GM19324 (cell line): ENCODE data around the gene KRT86.
"Not testable (repeated sequence)": the region's sequence is repeated elsewhere in the genome, so short reads cannot be mapped to it uniquely, and the experiment has no call there.

ENCODE experiments used
- ATAC-seq: cut with Tn5 transposase; IDR thresholded peaks from one replicate; pipeline ENCODE4 v1.9.1; 2021; ENCODE audit warnings: mild to moderate bottlenecking, moderate library complexity; ENCODE audit not compliant: unreplicated experiment, low FRiP score

The KRT86 gene

DNA sequence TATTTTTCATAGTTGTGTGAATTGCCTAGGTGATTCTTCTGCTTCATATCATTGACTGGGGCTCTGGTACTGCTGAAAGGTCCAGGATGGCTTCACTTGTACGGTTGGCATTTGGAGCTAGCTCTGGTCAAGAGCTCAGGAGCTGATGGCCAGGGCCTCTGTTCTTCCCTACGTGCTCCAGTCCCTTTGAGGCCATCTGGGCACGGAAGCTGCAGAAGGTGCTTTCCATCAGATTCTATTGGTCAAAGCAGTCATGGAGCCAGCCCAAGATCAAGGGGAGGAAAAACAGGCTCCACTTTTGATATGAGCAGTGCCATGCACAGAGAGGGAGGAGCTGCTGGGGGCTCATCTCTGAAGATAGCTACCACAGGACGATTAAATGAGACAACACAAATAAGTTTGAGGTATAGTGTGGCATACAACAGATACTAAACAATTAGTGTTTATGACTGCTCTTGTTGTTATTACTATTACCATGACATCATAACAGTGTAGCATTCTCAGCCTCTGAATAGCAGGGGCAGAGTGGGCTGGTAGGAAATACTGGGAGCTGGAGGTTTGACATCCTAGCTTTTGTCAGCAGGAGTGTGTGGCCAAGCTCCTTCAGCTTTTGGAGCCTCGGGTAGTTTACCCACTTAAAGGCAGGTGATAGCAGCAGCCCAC, 36.3 kb downstream of the KRT86 start:
- ATAC-seq = no peak

DNA sequence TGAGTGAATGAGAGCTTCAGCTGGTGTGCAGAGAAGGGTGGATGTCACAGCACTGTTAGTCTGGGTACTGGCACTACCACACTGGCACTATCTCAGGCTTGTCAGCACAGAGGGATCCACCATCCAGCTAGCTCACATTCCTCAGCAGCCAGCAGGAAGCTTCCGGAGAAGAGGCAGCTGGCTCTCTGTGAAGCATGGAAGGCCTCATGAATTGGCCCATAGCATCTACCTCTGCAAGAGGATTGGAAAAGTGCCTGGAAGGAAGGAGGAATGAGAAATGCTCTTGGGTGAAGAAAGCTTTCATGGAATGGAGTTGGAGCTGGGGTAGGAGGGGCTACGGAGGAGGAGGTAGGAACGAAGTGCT, 36.8 kb downstream of the KRT86 start:
- no peak for ATAC-seq

DNA sequence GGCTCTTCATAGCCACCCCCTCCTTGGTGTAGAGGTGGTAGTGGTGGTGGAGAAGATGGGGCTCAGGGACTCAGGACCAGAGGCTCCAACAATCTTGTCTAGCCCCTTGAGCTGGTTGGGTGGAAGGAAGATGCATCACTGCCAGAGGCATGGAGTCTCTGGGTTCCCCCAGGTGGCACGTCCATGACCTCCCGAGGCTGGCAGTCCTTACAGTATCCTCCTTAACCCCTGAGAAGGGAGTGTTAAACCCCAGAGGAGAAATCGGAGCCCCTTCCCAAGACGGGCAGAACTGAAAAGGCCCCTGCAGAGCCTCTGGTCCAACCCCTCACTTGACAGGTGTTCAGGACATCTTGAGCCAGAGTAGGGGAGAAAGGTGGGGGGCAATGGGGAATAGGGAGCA, 37.6 kb downstream of the KRT86 start:
- no peak for ATAC-seq

DNA sequence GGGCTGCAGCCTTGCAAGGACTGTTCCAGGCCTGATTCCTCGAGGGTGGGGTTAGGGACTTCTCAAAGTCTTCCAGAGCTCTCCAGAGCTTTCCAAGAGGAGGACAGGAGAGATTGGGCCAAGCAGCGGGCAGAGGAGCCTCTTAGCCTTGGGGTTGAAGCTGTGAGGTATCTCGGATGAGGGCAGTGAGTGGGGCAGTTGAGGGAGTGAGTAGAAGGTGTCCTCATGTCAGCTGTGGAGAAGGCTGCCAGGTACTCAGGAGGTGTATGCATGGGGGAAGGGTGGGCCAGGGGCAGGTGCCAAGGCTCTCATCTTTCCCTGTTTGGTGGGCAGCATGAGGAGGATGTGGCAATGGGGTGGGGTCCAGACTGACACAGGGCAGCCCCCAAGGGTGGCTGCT, 39.0 kb downstream of the KRT86 start:
- no peak for ATAC-seq

DNA sequence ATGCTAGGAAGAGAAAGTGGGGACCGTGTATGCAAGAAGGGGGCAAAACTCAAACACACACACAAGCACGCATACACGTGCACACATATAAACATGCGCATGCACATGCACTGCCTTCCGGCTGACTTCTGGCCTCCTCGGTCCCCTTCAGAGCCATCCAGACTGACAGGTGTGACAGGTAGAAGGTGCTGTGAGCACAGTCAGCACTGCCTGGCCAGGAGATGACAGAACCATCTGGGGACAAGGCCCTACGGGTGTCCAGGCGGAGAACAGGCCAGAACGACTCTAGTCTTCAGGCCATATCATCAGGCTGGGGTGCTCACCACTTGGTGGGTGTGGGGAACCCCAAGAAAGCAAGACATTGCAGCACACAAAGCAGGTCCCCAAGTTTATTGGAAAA, 39.5 kb downstream of the KRT86 start:
- ATAC-seq = no peak

GRCh38 chr12:52314511-52314910, 40.1 kb downstream of the KRT86 start:
- ATAC-seq = no peak

GRCh38 chr12:52315721-52316120, 41.3 kb downstream of the KRT86 start:
- ATAC-seq = not testable (repeated sequence)

DNA sequence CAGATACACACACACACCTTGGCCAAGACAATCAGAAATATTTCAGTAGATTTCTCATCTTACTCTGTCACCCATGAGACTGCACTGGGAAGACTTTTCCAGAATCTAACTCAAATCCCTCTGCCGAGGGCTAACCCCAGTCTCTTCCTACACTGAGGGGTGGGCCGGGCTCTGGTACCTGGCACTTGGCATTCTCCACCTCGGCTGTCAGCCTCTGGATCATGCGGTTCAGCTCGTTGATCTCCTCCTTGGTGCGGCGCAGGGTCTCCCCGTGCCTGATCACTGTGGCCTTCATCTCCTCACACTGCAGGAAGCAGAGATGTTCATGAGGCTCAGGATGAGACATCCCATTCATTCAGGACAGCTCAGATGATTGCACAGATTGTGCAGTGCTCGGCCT, 41.8 kb downstream of the KRT86 start:
- no peak for ATAC-seq

GRCh38 chr12:52316701-52317100, 42.3 kb downstream of the KRT86 start:
- ATAC-seq = no peak

DNA sequence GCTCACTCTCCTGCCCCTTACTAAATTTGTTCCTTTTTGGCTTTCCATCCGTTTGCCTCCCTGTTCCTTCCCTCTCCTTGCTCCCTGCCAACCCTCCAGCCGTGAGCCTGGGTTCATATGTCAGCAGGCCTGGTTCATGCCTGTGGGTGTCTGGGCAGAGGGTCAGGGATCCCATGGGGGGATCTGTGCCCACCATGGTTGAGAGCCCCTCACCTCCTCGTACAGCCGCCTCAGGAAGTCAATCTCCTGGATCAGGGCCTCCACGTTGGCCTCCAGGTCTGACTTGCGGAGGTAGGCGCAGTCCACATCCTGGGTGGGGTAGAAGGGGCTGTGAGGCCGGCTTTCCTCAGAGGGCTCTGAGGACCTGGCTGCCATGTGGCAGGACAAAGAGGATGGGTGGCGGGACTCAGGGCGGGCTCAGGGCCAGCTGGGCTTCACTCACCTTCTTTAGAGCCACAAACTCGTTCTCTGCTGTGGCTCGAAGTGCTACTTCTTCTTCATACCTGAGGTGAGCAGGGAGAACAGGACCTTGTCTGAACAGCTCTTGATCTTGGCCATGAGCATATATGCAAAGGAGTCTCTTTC, 43.1 kb downstream of the KRT86 start:
- ATAC-seq = no peak

GRCh38 chr12:52318241-52318990, 44.0 kb downstream of the KRT86 start:
- no peak for ATAC-seq

GRCh38 chr12:52319097-52319496, 44.7 kb downstream of the KRT86 start:
- ATAC-seq = no peak

DNA sequence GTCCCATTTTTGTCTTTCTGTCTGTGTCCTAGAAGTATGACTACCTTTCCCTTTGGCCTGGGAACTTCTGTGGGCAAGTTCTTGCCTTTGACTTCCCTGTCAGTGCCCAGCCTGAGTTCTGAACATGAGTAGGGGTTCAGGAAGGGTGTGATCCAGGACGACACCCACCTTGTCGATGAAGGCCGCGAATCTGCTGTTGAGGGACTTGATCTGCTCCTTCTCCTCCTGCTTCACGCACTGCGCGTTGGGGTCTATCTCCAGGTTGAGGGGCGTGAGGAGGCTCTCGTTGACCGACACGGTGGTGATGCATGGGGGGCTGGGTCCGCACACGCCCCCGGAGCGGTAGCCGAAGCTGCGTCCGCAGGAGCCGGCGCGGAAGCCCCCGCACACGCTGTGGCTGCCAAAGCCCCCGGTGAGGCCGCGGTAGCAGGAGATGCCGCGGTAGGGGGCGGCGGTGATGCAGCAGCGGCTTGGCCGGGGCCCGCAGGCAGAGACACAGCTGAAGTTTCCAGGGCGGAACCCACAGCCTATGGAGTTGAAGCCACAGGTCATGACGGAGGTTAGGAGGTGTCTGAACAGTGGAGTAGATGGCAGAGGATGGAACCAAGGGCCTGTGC, 46.4 kb downstream of the KRT86 start, which contains the start of gene KRT83:
Gene KRT83 (minus strand): TSS at position 615 of the 617 bp plus-strand sequence. CDS start 63 bp downstream, at position 552.
- no peak for ATAC-seq

DNA sequence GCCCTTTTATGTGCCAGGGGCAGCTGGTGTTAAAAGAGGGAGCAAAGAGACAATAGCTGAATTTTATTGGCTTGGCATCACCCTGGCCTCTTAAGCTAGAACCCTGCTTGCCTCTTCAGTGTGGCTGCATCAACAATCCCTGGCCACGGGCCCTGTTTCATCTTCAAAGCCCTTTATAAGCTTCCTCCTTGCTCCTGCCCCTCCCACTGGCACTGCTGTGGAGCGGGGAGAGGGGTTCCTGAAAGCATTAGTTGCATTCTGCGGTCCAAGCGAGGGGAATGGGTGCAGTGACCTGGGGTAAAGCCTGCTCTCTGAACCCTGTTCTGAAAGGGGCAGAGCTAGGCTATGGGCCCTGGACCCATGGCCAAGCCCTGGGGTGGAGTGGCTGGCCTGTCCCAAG, 47.0 kb downstream of the KRT86 start:
- ATAC-seq = no peak

GRCh38 chr12:52322069-52322468, 47.6 kb downstream of the KRT86 start:
- ATAC-seq = no peak

DNA sequence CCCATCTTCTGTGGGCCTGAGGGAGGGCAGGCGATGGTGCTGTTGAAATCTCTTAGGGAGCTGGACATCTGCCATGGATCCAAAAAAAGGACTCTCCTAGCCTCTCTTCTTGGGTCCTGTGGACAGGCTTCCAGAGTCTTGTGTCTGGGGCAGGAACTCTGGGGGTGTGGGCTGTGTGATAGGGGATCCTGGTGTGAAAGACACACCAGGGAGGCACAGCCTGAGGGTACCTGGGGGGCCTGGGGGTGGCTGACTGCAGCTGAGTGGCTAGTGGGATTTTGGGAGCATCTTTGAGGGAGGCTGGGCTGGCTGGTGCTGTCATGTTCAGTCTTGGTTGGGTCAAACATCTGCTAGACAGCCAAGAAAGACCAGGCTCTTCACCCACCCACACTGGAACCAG, 48.6 kb downstream of the KRT86 start:
- ATAC-seq = no peak

- no peak for ATAC-seq
These were observed 49.1 kb downstream of the KRT86 start for GRCh38 chr12:52323416-52324152.

DNA sequence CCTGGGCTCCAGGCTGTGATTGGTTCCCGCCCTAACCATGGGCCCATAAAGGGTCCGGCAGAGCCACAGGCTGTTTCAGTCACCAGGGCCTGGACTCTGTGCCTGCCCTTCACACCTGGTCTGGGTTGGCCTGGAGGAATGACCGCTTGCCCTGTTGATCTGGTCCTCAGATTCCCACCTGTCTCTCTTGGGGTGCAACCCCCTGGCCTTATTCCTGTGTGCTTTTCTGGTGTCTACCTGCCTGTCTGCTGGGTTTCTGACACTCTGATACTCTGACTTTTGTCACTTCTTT, 49.7 kb downstream of the KRT86 start:
- no peak for ATAC-seq

DNA sequence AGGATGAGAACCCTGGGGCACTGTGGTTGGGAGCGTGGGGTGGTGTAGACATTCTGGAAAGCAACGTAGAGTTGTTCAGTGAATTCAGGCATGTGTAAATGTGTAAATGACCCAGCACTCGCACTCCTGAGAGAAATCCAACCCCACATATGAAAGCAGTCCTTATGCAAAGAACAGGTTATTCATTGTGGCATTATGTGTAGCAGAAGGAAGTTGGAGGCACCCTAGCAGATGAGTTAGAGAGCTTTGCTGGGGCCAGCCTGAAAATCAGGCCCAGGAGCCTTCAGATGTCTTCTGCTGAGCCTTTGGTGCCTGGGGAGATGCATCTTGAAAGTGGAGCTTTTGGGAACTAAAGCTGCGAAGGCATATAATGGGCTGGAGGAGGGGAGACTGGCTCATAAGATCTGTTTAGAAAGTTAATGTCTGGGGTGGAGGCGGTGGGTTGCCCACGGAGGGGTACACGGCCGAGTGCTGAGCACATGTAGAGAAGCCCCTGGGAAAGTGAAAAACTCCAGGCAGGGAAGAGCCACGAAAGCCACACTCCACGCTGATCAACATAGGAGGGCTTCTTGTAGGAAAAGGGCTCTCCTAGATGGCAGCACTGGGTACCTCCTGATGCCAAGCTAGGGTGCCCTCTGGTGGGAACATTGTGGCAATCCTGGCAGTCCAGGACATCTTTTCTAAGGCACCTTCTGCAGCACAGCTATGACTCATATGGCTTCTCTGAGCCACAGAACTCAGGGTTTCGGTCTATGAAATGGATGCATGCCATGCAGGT, 52.8 kb downstream of the KRT86 start:
- peak; percentile 72 for ATAC-seq

DNA sequence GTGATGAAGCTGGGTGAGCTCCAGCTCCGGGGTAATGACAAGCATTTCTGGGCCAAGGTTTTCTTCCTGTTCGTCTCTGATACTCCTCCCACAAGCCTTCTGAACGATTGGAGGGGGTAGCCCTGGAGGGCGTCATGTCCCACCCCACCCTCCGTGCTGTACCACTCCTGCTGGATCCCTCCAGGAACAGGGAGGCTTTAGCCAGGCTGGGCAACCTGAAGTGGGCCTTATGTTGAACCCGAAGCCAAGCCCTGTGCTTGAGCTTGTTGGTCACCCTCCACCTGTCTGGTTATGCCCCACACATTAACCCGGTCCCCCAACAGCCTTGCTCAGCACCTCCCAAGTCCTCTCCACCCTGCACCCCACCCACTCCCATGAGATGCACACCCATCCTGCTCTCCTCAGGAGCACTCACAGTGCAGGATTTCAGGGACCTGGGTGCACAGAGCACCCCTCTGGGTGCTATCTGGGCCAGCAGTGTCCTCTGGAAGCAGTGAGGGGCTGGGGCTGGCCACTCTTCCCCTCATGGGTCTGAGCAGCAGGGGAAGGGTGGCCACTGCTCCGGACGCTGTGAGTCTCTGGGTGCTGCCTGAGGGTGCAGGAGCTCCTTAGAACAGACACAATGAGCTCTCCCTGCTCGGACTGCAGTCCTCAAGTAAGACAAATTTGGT, 53.5 kb downstream of the KRT86 start:
- no peak for ATAC-seq
